BJ (cell line): ENCODE data around the gene HSF2. TPM values are rescaled to one million over a fixed set of nuclear protein-coding genes. Genes with fewer than 3 reads are reported as not detected.

ENCODE experiments used
- CTCF ChIA-PET: fragments of 350-600 bp; formaldehyde crosslinking; extraction: SDS; loops from one replicate; lab custom pipeline; 2021; ENCODE audit warnings: antibody characterized with exemption, inconsistent platforms; lab: Yijun Ruan, JAX
- POLR2A ChIA-PET: fragments of 300-600 bp; sonication (Branson Sonifier 250); formaldehyde crosslinking; extraction: SDS; loops from one replicate; lab custom pipeline; 2021; ENCODE audit warnings: antibody characterized with exemption; lab: Charles Lee
- DNase-seq: peaks from one replicate; pipeline ENCODE4 v3.0.0-alpha.2; 2011; ENCODE audit warnings: low read depth
- H3K27me3 ChIP-seq: 2 replicates; pipeline ENCODE4 v1.6.0; 2011; ENCODE audit warnings: low read length; ENCODE audit not compliant: control insufficient read depth, insufficient read depth
- H3K36me3 ChIP-seq: 2 replicates; pipeline ENCODE4 v1.5.1; 2011; ENCODE audit warnings: low read length; ENCODE audit not compliant: control insufficient read depth, insufficient read depth
- H3K4me3 ChIP-seq: 2 replicates; pipeline ENCODE4 v1.5.1; 2011; ENCODE audit warnings: low read depth, mild to moderate bottlenecking, control low read depth, low read length
- polyA plus RNA-seq: library from polyadenylated mRNA; depleted of rRNA; stranded (reverse); fragments of >200 nt; gene quantifications from 2 replicates; pipeline ENCODE4 v1.2.3, GENCODE V29; 2011
- TF ChIP-seq, protein P1 (sequence below): IDR thresholded peaks from 2 replicates; pipeline ENCODE4 v1.5.1; 2011; ENCODE audit warnings: low read depth, mild to moderate bottlenecking, control low read depth, inconsistent platforms, low read length, moderate library complexity; ENCODE audit not compliant: insufficient read depth

Gene HSF2
- polyA plus RNA-seq, 1 experiment, result 15.3 TPM

DNA sequence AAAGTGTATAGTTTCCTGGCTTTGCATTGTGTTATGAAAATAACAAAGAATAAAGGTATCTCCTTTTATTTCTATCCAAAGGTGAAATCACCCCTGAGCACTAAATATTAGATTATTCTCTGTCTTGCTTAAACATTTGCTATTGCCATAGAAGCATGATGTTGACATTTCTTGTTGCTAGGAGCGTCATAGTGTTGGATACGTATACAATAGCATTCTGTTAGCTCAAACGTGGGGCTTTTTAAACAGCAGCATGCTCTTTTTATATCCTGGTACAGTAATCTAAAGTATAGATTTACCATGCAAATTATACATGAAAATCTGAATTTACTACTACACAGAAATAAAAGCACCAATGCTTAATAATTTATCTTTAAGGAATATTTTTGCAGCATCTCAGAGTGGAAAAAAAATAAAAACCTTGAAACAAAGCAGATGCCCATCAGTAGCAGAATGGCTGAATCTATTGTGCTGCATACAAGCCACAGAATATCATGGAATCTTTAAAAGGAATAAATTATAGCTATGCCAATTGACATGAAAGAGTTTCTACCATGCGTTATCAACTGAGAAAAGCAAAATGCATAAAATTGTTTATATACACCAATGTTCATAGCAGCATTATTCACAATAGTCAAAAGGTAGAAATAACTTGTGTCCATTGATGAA is 9.6 kb upstream of the HSF2 start:
- ChIA-PET CTCF (no interaction called here), POLR2A (no interaction called here)
- Histone ChIP-seq H3K4me3 (no peak overlapping the region), H3K36me3 (no peaks in the 10 kb centered on the region), H3K27me3 (peaks cover 3% of the 10 kb centered on the region)
- no peak for DNase-seq
- TF ChIP-seq, protein P1, sequence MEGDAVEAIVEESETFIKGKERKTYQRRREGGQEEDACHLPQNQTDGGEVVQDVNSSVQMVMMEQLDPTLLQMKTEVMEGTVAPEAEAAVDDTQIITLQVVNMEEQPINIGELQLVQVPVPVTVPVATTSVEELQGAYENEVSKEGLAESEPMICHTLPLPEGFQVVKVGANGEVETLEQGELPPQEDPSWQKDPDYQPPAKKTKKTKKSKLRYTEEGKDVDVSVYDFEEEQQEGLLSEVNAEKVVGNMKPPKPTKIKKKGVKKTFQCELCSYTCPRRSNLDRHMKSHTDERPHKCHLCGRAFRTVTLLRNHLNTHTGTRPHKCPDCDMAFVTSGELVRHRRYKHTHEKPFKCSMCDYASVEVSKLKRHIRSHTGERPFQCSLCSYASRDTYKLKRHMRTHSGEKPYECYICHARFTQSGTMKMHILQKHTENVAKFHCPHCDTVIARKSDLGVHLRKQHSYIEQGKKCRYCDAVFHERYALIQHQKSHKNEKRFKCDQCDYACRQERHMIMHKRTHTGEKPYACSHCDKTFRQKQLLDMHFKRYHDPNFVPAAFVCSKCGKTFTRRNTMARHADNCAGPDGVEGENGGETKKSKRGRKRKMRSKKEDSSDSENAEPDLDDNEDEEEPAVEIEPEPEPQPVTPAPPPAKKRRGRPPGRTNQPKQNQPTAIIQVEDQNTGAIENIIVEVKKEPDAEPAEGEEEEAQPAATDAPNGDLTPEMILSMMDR, result no peak

DNA sequence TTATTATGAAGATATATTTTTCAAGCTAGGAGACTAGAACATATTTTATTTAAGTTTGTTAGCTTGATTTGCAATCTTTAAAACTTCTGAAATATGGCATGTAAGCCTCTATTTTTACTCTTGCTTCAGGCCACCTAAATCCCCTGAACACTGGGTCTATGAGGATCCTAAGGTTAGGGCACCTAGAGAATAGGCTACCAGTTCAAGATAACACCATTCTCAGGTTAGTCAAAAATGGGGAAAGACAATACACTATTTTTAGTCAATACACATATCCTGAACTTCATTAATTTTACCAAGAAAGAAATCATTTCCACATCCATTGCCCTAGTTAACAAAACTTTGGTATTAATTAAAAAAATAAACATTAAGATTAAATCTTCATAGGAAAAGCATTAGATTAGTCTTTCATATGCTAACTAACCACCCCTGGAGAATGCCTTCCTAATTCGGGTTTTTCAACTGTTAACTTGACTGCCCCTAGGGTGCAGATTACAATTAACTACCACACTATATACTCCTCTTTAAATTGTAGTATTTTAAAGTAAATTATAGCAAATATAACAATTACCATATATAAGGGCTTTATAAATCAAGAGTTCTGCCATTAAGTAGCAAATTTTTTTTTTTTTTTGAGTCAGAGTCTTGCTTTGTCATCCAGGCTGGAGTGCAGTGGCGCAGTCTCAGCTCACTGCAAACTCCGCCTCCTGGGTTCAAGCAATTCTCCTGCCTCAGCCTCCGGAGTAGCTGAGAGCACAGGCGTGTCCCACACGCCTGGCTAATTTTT is 6.7 kb upstream of the HSF2 start:
- Histone ChIP-seq H3K27me3 (no peaks in the 10 kb centered on the region), H3K4me3 (no peak overlapping the region), H3K36me3 (no peaks in the 10 kb centered on the region)
- ChIA-PET POLR2A (no interaction called here), CTCF (interaction anchor here (2.2 kb wide), 1 partner anchor 11 kb away, joined by 11 read pairs; no protein-coding TSS in a partner anchor)
- TF ChIP-seq, protein P1, result no peak
- DNase-seq, result no peak

DNA sequence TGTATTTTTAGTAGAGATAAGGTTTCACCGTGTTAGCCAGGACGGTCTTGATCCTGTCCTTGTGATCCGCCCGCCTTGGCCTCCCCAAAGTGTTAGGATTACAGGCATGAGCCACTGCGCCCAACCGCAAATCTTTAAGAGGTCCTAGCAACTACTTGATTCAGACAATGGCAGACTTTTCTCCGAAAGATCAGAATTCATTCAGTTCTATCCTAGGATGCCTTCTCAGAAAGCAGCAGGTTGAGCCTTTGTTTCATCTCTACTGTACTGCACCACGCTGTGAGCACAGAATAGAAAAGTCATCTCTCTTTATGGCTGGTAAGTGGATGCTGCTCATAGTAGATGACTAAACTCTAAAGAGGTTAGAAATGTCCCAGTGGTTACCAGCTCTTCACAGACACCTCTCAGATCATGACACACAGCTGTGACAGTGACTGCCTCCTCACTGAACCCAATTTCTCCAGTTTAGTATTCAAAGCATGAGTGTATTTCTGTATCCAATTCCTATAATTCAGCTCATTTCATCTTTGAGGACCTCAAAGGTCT is 6.0 kb upstream of the HSF2 start:
- ChIA-PET CTCF (interaction anchor here (1.1 to 1.9 kb wide), 2 partner anchors 12 to 137 kb away, joined by 3 to 9 read pairs; no protein-coding TSS in a partner anchor), POLR2A (no interaction called here)
- H3K27me3 ChIP-seq, result no peaks in the 10 kb centered on the region
- no peaks in the 10 kb centered on the region for H3K36me3 ChIP-seq
- H3K4me3 ChIP-seq, result no peak overlapping the region
- no peak for DNase-seq
- TF ChIP-seq, protein P1, result no peak

DNA sequence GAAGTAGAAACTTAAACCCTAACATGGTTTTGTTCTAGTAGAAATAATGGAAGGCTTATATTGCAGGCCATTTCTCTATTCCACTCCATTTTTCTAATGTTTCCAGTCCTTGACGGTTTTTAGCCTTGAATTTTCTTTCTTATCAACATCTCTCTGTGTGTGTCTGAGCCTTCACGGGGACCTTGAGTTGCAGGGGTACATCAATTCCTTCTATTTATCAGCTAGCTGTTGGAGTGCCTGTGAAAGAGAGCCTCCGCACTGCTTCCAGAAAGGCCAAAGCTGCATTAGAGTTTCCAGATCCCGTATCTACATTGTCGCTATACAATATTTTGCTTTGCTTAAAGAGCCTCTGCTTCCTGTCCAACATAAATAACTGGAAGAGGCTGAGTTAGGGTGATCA is 5.4 kb upstream of the HSF2 start:
- ChIA-PET CTCF (interaction anchor here (0.9 to 1.9 kb wide), 3 partner anchors 13 to 136 kb away, joined by 3 to 9 read pairs (median 3); no protein-coding TSS in a partner anchor), POLR2A (no interaction called here)
- TF ChIP-seq, protein P1, result no peak
- Histone ChIP-seq H3K27me3 (no peaks in the 10 kb centered on the region), H3K36me3 (no peaks in the 10 kb centered on the region), H3K4me3 (no peak overlapping the region)
- no peak for DNase-seq

DNA sequence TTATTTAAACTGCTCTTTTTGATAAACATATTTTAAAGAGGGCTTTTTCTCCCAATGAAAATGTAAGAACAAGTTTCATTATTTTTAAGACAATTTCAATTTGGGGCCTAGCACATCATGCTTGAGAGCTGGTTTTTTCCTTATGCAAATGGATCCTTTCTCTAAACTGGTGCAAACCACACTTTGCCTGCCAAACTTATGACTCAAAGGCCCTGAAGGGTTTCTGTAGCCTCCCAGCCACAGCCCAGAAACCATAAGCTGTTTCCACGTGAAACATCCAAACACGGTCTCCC is 451 bp upstream of the HSF2 start:
- Histone ChIP-seq H3K4me3 (no peak overlapping the region), H3K27me3 (no peaks in the 10 kb centered on the region), H3K36me3 (no peaks in the 10 kb centered on the region)
- CTCF ChIA-PET, result interaction anchor here (0.6 to 1.5 kb wide), 6 partner anchors 10 to 631 kb away, joined by 3 to 6 read pairs (median 4); no protein-coding TSS in a partner anchor
- POLR2A ChIA-PET, result no interaction called here
- TF ChIP-seq, protein P1, result no peak
- DNase-seq, result no peak
